HepG2 (cell line): ENCODE data around the gene HS2ST1. TPM values are rescaled to one million over a fixed set of nuclear protein-coding genes. Genes with fewer than 3 reads are reported as not detected.

Experiments
- ATAC-seq: fragments of 200-7000 bp; cut with Tn5 transposase; 3 replicates; pipeline ENCODE4 v1.9.1; 2020; ENCODE audit warnings: mild to moderate bottlenecking, moderate library complexity
- BruUV-seq: library from RNA; stranded (reverse); fragments of 400-500 nt; replicated peaks from 2 replicates; lab custom pipeline; 2021; lab: Mats Ljungman, UMichigan
- CTCF ChIA-PET: fragments of 300-600 bp; formaldehyde crosslinking; extraction: SDS; loops from one replicate; lab custom pipeline; 2021; ENCODE audit warnings: low total read pairs, inconsistent platforms, low intra/inter-chr PET ratio; lab: Yijun Ruan, JAX
- POLR2A ChIA-PET: fragments of 350-600 bp; sonication (Branson Sonifier 250); formaldehyde crosslinking; loops from one replicate; lab custom pipeline; 2020; ENCODE audit warnings: antibody characterized with exemption, inconsistent platforms; lab: Yijun Ruan, JAX
- DNase-seq: peaks from one replicate; pipeline ENCODE4 v3.0.0-alpha.2; 2015; ENCODE audit warnings: low spot score
- FAIRE-seq: peaks from 3 replicates; lab custom pipeline; 2011; peaks lifted over from hg19 to GRCh38; lab: Jason Lieb, UNC
- H2AFZ ChIP-seq: one replicate; pipeline ENCODE4 v1.6.1; 2011; ENCODE audit warnings: low read length, inconsistent platforms
- H3K27ac ChIP-seq: fragments of 300-600 bp; 3 replicates; pipeline ENCODE4 v1.8.0; 2011; ENCODE audit warnings: mixed run types, mild to moderate bottlenecking, mixed read lengths, low read length, inconsistent platforms; ENCODE audit not compliant: insufficient read depth; ENCODE audit errors: extremely low read length
- H3K27me3 ChIP-seq, 2 experiments: fragments of 200-600 bp in 1 of 2; 2 replicates in 1 of 2; 3 replicates in 1 of 2; pipeline versions ENCODE4 v1.6.0 to v1.8.0; 2011; ENCODE audit warnings: low read length in 2 of 2, mild to moderate bottlenecking in 2 of 2, moderate library complexity in 2 of 2, inconsistent platforms in 1 of 2; ENCODE audit not compliant: insufficient read depth in 2 of 2, control insufficient read depth in 1 of 2
- H3K36me3 ChIP-seq, 2 experiments: fragments of 200-600 bp in 1 of 2; replicated peaks in 1 of 2; 2 replicates in 1 of 2; 3 replicates in 1 of 2; pipeline versions ENCODE4 v1.5.1 to v1.8.0; 2011; ENCODE audit warnings: low read length in 2 of 2, inconsistent platforms in 1 of 2; ENCODE audit not compliant: insufficient read depth in 2 of 2, control insufficient read depth in 1 of 2
- H3K4me1 ChIP-seq: 2 replicates; pipeline ENCODE4 v1.5.1; 2012; ENCODE audit warnings: low read length, inconsistent platforms; ENCODE audit not compliant: insufficient read depth
- H3K4me2 ChIP-seq: 2 replicates; pipeline ENCODE4 v1.6.0; 2011; ENCODE audit warnings: low read depth, low read length, inconsistent platforms
- H3K4me3 ChIP-seq, 3 experiments: fragments of 200-600 bp in 1 of 3; sonication (generic), shearing (Covaris generic) in 1 of 3; replicated peaks in 1 of 3; 2 replicates each; pipeline ENCODE4 v1.5.1; 2011 to 2016; ENCODE audit warnings: low read length in 3 of 3, inconsistent platforms in 2 of 3, low read depth in 2 of 3, mild to moderate bottlenecking in 2 of 3, control low read depth in 1 of 3, mixed read lengths in 1 of 3; ENCODE audit not compliant: insufficient read depth in 1 of 3
- H3K79me2 ChIP-seq: one replicate; pipeline ENCODE4 v1.6.1; 2011; ENCODE audit warnings: low read length, inconsistent platforms; ENCODE audit not compliant: insufficient read depth
- H3K9ac ChIP-seq: 2 replicates; pipeline ENCODE4 v1.6.0; 2011; ENCODE audit warnings: mild to moderate bottlenecking, low read depth, low read length, inconsistent platforms; ENCODE audit not compliant: insufficient read depth
- H3K9me3 ChIP-seq: 2 replicates; pipeline ENCODE4 v1.5.1; 2012; ENCODE audit warnings: mild to moderate bottlenecking, low read length
- H4K20me1 ChIP-seq: 2 replicates; pipeline ENCODE4 v1.6.0; 2011; ENCODE audit warnings: inconsistent platforms, mild to moderate bottlenecking, low read length, moderate library complexity; ENCODE audit not compliant: insufficient read depth
- MIXL1 ChIP-seq: IDR thresholded peaks from 2 replicates; pipeline ENCODE4 v1.6.1; 2016
- ZBTB40 ChIP-seq, 2 experiments: fragments of 450-650 bp in 1 of 2; sonication (generic) in 1 of 2; formaldehyde crosslinking in 1 of 2; IDR thresholded peaks; 2 replicates each; pipeline versions ENCODE4 v1.6.1 to v1.8.0; 2016 to 2022; ENCODE audit warnings: antibody characterized with exemption in 1 of 2, mild to moderate bottlenecking in 1 of 2, missing genetic modification reagents in 1 of 2
- WGBS: methylation state at CpG from one replicate; pipeline ENCODE4 v1.1.6; 2017; ENCODE audit warnings: low lambda C conversion rate; 5-methylcytosine and 5-hydroxymethylcytosine counted together
- in situ Hi-C: cut with HindIII; loops from 2 replicates; pipeline ENCODE4 v1.10.0; 2017; ENCODE audit warnings: low pct_unique_long_range_greater_than_20kb; ENCODE audit not compliant: extremely low pct_ligation_motif_present
- intact Hi-C: fragments of 100-400 bp; cut with micrococcal nuclease; formaldehyde crosslinking; loops from one replicate; pipeline ENCODE4 v1.10.0; 2022; ENCODE audit not compliant: unreplicated experiment
- polyA plus RNA-seq, 8 experiments: library from polyadenylated mRNA; depleted of rRNA in 3 of 8; stranded (reverse) in 7 of 8; unstranded in 1 of 8; fragments of >200 nt; fragmentation: Illumina TruSeq in 4 of 8; extraction: Trizol in 4 of 8; gene quantifications; 2 replicates each; pipeline versions ENCODE4 v1.2.1 to v1.2.3, GENCODE V29; 2011 to 2016; ENCODE audit warnings: low read depth in 4 of 8, missing spikeins in 1 of 8, mixed read lengths in 1 of 8; ENCODE audit not compliant: insufficient read depth in 1 of 8
- total RNA-seq, 5 experiments: library from RNA; depleted of rRNA; stranded (reverse); fragments of >200 nt; fragmentation: Illumina TruSeq; extraction: Trizol; gene quantifications; 2 replicates each; pipeline ENCODE4 v1.2.3, GENCODE V29; 2016; ENCODE audit warnings: low read depth in 1 of 5

The HS2ST1 gene
- total and polyA plus RNA-seq, 2 of the 13 experiments (the other 11 are each of a cell fraction or from before 2014, with no cell fraction given): 22.1 to 58.7 TPM

GRCh38 chr1:87106867-87107266, 192.4 kb downstream of the HS2ST1 start:
- ChIA-PET CTCF (no interaction called here), POLR2A (no interaction called here)
- no TSS peak for BruUV-seq
- Histone ChIP-seq H3K4me2 (no peak overlapping the region), H3K9ac (no peak overlapping the region), H3K4me3 (no peak overlapping the region), H3K4me1 (peaks cover 32% of the 10 kb centered on the region), H3K27me3 (no peaks in the 10 kb centered on the region), H3K9me3 (no peaks in the 10 kb centered on the region), H2AFZ (no peak overlapping the region), H4K20me1 (no peaks in the 10 kb centered on the region), H3K36me3 (no peaks in the 10 kb centered on the region; a peak in 3 of 5 replicates), H3K79me2 (no peaks in the 10 kb centered on the region), H3K27ac (no peak overlapping the region)
- intact Hi-C loops (no loop called here), in situ Hi-C loops (no loop called here)
- no peak for ATAC-seq
- 98% methylated on average over 2 of the region's 2 CpGs for WGBS
- TF ChIP-seq MIXL1 (CRISPR knock-in tag) (no peak), ZBTB40 (IDR thresholded peaks at IDR 0.05) (no peak), ZBTB40 (CRISPR knock-in tag; IDR thresholded peaks at IDR 0.05) (peak; percentile 77; the same call in 1 of the 2 replicates)
- no peak for FAIRE-seq
- no peak for DNase-seq
